Right lobe of liver (tissue), 4 donors: ENCODE results near the gene VSNL1.

Experiments used
- POLR2A ChIP-seq: fragments of 450-650 bp; IDR thresholded peaks from one replicate; pipeline ENCODE4 v1.6.1; 2017; ENCODE audit warnings: antibody characterized with exemption, mild to moderate bottlenecking
- TF ChIP-seq, protein P1 (sequence below), 4 donors: fragments of 200-600 bp in 3 of 4; fragments of 450-650 bp in 1 of 4; IDR thresholded peaks; one replicate each; pipeline versions ENCODE4 v1.5.1 to v1.8.0; 2016 to 2022; ENCODE audit warnings: antibody characterized with exemption in 4 of 4, mild to moderate bottlenecking in 2 of 4
- donor health status: DM: no; HTN: no; CAD: no.
- donor health status: DM: no; HTN: no; CAD: no.
- donor health status: DM: no; HTN: yes; CAD: no.

- TF ChIP-seq, protein P1, sequence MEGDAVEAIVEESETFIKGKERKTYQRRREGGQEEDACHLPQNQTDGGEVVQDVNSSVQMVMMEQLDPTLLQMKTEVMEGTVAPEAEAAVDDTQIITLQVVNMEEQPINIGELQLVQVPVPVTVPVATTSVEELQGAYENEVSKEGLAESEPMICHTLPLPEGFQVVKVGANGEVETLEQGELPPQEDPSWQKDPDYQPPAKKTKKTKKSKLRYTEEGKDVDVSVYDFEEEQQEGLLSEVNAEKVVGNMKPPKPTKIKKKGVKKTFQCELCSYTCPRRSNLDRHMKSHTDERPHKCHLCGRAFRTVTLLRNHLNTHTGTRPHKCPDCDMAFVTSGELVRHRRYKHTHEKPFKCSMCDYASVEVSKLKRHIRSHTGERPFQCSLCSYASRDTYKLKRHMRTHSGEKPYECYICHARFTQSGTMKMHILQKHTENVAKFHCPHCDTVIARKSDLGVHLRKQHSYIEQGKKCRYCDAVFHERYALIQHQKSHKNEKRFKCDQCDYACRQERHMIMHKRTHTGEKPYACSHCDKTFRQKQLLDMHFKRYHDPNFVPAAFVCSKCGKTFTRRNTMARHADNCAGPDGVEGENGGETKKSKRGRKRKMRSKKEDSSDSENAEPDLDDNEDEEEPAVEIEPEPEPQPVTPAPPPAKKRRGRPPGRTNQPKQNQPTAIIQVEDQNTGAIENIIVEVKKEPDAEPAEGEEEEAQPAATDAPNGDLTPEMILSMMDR (IDR thresholded peaks at IDR 0.05): no peak
- no peak for TF ChIP-seq POLR2A
These were observed 80.3 kb downstream of the VSNL1 start for GRCh38 chr2:17620841-17621240.
